ENCODE results near the gene ZKSCAN7.

ZKSCAN7 gene

GRCh38 chr3:44596621-44597020 lies 41.6 kb downstream of the ZKSCAN7 start:
- H3K27ac Mint-ChIP-seq = no peak overlapping the region

GRCh38 chr3:44601749-44602148 lies 46.8 kb downstream of the ZKSCAN7 start:
- no peaks in the 10 kb centered on the region for H3K27me3 Mint-ChIP-seq

More at GRCh38 chr3:44596621-44597020, 41.6 kb downstream of the ZKSCAN7 start:
- H3K9me3 Mint-ChIP-seq = peaks cover 33% of the 10 kb centered on the region
- peaks cover 11% of the 10 kb centered on the region for H3K36me3 Mint-ChIP-seq (ENCODE audit: low read depth)
- no peaks in the 10 kb centered on the region for H3K4me1 Mint-ChIP-seq (ENCODE audit: low read depth)
- H3K27me3 Mint-ChIP-seq = no peaks in the 10 kb centered on the region
- no peak overlapping the region for H3K4me3 Mint-ChIP-seq

GRCh38 chr3:44612678-44613077 lies 57.7 kb downstream of the ZKSCAN7 start:
- Mint-ChIP-seq H3K36me3 (ENCODE audit: low read depth) (peaks cover 4% of the 10 kb centered on the region), H3K4me3 (no peak overlapping the region), H3K27ac (no peak overlapping the region), H3K4me1 (ENCODE audit: low read depth) (no peaks in the 10 kb centered on the region), H3K27me3 (peaks cover 4% of the 10 kb centered on the region), H3K9me3 (peaks cover 3% of the 10 kb centered on the region)

More at GRCh38 chr3:44601749-44602148, 46.8 kb downstream of the ZKSCAN7 start:
- no peak overlapping the region for H3K4me3 Mint-ChIP-seq
- H3K4me1 Mint-ChIP-seq (ENCODE audit: low read depth) = no peaks in the 10 kb centered on the region
- H3K9me3 Mint-ChIP-seq = peaks cover 16% of the 10 kb centered on the region
- H3K27ac Mint-ChIP-seq = no peak overlapping the region
- peaks cover 8% of the 10 kb centered on the region for H3K36me3 Mint-ChIP-seq (ENCODE audit: low read depth)
